ENCODE data around the gene ACAD9.
"Not testable (repeated sequence)": the region's sequence is repeated elsewhere in the genome, so short reads cannot be mapped to it uniquely, and the experiment has no call there.

Gene ACAD9

DNA sequence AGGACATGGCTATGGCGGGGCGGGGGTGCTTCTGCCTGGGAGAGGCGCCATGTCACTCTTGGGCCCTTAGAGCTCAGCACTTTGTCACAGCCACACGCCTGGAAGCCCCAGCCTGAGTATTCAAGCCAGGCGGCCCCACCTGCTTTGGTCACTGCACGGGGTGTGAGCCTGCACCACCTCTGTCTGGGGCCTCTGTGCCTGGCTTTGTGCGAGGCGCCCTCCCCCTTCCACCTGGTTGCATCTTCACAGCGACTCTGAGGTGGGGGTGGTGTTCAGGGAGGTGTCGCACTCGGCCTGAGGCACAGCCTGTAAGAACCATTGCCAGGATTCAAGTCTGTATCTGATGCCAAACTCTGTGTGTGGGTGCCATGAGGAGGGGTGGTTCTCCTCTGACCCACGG is 24.1 kb downstream of the ACAD9 start:
- no peak for DNase-seq

DNA sequence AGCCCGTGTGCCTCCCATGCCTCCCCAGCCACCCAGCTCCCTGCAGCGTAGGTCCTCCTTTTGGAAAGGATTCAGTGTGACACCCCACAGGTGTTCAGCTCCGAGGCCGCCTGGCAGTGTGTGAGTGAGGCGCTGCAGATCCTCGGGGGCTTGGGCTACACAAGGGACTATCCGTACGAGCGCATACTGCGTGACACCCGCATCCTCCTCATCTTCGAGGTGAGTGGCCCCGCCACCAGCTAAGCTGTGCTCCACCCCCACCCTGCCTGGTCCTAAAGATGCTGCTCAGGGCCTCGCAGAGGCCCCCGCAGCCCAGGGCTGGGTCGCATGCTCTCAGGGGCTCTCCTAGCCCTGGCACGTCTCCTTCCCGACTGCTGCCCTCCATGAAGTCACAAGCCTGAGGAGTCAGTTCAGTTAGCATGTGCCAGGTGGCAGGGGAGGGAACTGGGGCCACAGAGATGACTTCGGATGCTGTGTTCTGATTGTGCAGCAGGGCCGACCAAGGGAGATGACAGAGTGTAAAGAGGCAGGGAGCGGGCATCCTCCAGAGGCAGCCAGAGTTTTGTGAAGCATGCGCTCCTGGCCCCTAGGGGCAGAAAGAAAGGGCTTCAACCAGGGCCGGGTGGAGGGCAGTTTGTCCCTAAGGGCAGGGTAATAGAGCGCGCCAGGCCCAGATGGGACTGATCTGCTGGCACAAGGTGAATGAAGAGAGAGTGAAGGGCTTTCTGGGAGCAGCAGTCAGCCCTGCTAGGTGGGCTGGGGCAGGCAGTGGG is 26.8 kb downstream of the ACAD9 start:
- DNase-seq: no peak

DNA sequence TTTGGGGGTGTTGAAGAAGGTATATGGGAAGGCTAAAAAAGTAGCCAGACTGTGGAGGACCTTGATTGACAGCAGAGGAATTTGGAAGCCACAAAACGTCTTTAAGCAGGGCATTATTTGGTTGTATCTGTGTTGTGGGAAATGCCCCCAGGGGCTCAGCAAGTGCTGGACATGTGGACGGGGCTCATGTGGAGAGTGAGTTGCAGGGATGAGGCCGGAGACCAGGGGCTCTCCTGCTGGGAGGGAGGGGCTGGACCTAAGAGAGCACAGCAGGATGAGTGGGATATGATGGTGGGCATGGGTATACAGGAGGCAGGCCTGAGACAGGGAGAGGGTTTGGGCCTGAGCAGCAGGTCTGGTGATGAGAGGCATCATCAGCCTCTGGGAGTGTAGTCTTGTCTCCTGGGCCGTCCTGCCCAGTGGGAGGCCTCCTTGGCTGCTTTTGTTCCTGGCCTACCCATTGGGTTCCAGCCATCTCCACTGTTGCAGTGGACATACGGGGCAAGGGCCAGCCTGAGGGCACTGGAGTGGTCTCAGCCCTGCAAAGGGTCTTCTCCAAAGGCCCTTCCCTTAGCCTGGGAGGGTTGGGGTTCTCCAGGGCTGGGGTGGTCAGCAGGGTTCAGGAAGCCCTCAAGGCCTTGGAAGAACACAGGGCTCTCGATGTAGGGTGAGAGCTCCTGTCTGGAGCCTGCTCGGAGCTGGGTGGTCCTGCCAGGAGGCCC is 27.5 kb downstream of the ACAD9 start:
- DNase-seq: no peak

DNA sequence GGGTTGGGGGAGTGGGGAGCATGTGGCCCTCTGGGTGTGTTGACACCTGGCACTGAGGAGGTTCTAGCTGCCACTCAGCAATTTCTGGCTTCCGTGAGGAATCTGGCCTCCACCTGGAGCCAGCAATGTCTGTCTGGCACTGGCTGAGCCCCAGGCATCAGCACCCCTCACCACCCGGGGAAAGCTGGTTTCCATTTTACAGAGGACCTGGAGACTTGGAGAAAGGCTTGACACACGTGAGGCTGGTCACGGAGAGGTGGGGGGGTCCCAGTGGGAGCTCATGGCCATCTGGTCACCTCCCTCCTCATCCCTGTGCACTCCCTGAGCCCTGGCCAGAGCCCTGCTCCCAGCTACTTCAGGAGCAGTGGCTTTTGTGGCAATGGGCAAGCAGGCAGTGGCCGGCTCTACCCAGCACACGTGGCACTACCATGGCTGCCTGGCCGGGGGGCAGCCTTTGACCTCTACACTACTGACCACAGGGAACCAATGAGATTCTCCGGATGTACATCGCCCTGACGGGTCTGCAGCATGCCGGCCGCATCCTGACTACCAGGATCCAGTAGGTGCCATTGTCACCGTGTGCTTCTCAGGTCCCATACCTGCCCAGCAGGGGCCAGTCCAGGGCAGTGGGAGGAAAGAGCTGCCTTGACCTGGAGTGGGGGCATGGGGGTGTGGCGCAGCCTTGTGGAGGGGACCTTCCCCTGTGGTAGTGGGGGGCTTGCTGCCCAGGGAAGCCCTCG is 28.5 kb downstream of the ACAD9 start:
- no peak for DNase-seq

DNA sequence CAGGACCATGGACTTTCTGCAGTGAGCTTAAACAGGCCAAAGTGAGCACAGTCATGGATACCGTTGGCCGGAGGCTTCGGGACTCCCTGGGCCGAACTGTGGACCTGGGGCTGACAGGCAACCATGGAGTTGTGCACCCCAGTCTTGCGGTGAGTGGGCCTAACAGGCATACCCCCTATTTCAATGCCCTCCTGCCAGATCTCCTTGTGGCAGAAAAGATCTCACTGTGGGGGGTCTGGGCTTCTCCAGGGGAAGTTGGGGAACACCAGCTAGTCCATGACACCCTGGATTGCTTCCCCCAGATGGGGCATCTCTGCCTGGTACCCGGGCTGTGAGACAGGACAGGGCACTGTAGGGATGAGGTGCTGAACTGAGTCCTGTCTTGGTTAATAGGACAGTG is 29.5 kb downstream of the ACAD9 start:
- DNase-seq: no peak

DNA sequence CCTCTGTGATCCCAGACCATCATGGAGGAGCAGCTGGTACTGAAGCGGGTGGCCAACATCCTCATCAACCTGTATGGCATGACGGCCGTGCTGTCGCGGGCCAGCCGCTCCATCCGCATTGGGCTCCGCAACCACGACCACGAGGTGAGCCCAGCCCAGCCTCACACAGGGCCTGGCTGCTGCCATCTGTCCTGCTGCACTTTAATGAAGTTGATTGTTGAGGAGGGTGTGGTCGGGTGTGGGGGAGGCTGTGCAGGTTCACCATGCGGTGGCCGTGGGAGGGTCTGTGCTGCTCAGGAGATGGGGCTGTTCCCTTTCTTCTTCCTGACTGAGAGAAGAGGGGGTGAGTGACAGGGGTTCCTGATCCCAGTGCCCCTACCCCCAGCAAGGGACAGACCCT is 30.6 kb downstream of the ACAD9 start:
- no peak for DNase-seq

DNA sequence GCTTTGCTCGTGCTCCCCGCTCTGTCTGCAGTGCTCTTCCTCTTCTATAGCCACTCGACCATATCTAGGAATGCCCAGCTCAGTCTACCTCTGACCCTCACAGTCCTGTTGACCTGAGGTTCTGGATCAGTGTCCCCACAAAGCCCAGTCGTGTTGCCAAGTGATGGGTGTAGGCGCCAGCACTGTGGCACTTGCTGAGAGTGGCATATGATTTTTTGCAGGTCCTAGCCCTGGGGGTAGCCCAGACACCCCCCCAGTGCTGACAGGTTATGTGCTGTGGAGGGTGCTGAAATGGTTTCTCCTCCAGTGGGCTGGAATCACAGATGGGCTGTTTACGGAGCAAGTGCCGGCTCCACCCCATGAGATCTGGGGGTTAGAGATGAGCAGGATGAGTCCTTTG is 32.5 kb downstream of the ACAD9 start:
- DNase-seq: no peak

DNA sequence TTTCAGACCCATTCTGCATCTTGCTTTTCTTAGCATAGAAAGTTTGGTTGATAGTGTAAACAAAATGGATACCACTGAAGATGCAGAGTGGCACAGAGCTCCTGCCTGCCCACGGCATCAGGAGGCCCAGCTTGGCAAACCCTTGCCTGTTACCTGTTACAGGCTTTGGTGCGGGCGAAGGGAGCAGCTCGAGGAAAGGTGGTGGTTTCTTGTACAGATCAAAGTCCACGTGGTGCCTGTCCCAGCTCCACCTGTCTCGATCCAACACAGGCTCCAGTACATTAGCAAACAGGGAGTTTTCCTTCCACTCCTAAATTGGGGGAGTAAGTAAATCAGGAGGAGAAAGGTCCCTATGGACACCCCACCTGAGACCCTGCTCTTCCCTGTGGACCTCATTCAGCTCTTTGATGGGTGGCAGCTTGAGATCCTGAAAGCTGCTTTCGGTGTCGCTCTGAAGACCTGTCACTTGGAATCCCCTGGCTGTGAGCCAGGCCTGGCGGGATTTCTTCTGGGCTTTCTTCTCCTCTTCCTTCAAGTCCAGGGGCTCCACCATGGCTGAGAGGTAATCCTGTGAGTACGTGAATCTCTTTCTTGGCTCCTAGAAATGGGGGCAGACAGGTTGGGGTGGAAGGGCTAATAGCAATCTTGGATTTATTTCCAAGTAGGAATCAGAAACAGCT is 35.7 kb downstream of the ACAD9 start:
- no peak for DNase-seq

DNA sequence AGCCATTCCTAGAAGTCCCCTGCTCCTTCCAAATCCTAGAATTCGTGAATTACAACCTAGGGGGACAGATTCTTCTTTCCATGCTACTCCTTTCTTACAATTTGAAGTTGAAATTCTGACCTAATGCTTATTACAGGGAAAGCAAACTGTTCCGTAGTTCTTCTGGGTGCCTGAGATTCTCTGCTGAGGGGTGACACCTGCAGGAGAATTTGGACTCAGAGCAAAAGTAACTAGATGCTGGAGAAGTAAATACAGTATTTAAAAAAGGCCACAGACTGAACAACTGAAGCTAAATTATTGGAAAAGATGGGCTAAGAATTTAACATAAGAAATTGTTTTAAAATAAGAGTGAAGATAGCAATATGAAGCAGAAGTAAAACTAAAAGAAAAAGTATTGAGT is 37.9 kb downstream of the ACAD9 start:
- DNase-seq: no peak

DNA sequence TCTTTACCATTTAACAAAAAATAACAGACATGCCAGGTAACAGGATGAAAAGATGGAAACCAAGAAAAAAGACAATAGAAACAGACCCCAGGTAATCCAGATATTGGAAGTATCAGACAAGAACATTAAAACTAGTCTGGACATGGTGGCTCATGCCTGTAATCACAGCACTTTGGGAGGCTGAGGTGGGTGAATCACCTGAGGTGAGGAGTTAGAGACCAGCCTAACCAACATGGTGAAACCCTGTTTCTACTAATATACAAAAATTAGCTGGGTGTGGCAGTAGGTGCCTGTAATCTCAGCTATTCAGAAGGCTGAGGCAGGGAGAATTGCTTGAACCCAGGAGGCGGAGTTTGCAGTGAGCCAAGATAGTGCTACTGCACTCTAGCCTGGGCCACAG is 40.6 kb downstream of the ACAD9 start:
- no peak for DNase-seq

DNA sequence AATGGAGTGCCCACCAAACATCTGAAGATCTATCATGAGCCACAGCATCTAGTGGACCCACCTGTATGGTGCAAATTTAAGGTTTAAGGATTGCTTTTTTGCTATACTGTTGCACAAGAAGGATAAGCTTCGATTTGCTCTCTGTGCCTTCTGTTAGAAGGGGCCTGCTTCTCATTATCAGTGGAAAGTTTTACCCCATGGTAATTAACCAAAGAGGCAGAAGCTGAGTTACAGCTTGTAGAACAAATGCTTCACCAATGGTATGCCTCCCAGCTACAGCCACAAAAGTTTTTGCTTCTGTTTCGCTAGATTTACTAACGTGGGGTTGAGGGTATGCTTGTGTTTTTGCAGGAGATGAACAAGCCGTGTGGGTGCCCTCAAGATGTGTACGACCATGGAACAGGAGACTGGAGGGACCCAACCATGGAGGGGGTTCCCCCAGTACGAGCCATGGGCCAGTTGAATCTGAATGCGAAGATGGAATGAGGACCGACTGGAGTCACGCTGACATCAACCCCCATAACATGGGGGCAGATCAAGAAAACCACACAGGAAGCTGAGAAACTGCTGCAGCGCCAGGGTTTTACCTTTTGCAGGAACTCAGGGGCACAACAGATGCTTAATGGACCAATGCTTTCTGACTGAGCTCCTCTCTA is 43.5 kb downstream of the ACAD9 start:
- DNase-seq: no peak

DNA sequence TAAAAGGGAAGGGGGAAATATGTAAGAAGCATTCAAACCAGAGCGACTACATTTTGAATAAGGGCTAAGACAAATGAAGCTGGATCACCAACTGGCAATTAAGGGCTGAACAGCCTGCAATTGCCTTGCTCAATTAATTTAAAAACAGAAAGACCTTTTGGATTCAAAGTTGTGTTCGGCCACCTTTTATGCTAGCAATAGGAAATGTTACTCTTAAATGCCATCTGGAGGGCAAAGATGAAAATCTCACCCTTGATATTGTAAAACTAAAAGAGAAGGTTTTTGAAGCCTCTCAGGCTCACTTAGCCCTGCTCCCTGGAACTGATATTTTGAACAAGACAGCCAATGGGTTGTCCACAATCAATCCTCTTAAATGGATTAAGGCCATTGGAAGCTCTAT is 44.2 kb downstream of the ACAD9 start:
- no peak for DNase-seq

DNA sequence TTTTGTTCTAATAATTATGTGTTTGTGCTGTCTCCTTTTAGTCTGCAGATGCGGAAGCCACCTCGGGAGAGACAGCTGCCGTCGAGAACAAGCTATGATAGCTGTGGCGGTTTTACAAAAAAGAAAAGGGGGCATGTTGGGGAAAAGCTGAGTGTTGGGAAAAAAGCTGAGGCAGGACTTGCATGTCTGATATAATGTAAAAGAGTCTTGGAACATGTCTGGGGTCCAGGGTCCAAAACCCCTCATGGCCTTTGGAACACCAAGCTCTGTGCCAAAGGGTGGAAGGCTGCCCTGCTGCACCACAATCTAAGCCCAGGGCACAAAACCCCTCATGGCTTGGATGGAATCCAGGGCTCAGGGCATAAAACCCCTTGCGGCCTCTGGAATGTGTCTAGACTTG is 44.6 kb downstream of the ACAD9 start:
- not testable (repeated sequence) for DNase-seq

DNA sequence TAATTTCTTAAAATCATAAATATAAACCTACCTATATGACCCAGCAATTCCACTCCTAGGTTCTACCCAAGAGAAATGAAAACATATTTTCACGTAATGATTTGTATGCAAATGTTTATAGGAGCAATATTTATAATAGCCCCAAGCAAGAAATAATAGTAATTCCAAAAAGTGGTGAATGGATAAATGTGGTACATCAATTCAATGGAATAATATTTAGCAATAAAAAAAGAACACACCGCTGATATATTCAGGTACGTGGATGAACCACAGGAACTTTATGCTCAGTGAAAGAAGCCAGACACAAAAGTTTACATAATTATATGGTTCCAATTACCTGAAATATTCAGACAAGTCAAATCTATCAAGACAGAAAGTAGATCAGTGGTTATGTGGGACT is 49.9 kb downstream of the ACAD9 start:
- DNase-seq: no peak

DNA sequence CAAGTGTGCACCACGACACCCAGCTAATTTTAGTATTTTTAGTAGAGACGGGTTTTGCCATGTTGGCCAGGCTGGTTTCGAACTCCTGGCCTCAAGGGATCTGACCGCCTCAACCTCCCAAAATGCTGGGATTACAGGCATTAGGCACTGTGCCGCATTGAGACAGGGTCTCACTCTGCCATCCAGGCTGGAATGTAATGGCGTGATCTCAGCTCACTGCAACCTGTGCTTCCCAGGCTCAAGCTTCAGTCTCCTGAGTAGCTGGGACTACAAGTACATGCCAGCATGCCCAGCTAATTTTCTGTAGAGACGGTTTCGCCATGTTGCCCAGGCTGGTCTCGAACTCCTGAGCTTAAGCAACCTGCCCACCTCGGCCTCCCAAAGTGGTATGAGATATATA is 51.6 kb downstream of the ACAD9 start:
- DNase-seq: no peak

DNA sequence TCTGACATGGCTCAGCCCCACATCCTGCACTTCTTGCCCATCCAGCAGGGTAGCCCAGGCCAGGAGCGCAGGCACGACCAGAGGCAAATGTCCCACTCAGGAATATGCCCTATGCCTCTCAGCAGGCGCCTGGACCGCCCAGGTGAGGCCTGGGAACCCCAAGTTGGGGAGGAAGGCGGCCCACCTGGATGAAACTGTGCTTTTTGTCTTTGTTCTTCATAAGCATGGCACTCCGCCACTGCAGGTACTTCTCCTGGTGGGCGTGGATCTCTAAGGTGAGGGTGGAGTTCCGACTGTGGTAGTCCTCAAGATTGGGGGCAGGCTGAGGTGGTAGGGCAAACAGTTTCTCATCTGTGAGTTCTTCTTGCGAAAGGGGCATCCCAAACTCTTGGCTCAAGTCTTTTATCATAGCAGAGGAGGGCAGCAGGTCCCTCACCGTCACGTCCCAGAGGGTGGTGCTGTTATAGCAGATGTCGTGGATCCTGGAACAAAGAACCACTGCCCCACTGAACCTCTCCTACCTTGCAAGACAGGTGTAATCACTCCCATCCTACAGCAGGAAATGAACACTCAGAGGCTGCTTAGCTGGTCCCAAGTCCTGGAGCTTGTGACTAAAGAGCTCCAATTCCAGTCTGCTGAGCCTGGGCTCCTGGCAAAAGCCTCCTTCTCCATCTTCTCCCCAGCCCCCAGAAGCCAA is 53.2 kb downstream of the ACAD9 start:
- no peak for DNase-seq

DNA sequence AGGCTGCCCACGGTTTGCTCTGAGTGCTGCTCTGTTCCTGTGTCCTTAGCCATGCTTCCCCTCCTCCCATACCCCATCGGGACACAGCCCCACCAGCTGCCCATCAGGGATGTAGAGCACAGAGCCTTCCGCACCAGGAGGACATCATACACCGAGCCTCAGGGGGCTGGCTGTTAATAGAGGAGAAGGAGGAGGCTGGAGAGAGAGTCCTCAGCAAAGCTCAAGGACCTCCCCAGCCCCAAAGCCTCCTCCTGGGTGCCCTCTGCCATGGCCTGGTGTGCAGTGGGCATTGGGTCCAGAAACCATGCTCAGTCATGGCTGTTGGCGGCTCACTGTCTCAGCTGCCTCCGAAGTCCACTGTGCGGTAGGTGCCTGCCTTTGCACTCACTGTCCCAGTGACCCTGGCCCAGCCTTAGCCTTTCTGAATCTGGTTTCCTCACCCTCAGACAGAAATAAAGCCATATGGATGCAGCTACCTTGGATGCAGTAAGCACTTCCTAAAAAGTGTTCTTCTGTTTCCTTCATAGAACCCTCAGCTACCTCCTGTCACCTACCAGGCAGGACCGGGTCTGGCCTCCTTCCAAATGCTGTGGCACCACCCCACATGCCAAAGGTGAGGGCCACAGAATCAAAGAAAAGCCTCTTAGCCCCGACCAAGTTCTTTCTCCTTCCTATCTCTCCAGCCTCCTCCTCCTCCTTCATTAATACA is 53.9 kb downstream of the ACAD9 start:
- DNase-seq: no peak

DNA sequence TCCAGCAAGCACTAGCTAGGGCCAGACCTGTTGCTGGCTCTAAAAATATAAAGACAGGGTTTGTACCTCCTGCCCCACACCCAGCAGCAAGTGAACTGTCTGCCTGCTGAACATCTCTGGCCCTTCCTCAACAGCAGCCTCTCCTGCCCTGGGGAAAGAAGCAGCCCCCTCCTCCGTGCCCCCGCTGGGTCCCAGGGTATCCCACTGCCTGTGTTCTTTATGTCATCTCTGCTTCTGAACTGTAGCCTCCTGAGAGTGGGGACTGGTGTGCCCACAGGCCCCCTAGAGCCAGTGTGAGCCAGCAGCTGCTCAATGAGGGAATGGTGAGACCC is 54.5 kb downstream of the ACAD9 start:
- no peak for DNase-seq

DNA sequence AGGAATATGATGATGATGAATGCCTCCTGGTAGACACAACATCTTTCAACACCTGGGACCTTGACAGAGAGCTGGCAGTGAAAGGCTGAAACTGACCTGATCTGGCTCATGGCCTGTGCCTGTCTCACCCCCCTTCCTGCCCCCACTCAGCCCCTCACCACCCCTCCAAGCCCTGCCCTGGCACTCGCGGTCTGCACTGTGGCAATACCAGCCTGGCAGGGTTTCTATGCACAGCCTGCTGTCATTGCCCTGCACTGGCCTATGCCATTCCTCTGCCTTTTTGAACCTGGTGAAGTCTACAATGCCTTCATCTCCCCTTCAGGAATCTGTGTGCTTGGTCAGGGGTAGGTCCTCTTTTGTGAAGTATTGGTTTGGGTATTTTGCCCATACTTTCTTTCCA is 56.5 kb downstream of the ACAD9 start:
- DNase-seq: no peak

DNA sequence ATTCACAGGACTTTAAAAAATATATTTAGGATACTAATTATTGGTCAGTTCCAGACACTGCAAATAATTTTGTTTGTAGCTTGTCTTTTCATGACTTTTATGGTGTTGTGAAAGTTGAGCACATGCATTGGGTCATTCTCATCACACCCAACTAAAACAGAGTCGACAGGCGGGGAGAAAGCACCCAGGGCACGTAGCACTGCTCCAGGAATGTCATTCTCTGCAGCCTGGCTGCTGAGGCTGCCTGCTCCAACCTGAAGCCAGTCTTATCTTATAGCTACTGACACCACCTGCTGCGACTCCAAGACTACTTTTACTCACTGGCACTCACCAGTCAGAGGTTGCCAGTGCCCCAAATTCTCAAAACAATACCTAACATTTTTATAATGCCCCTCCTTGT is 56.9 kb downstream of the ACAD9 start:
- no peak for DNase-seq

DNA sequence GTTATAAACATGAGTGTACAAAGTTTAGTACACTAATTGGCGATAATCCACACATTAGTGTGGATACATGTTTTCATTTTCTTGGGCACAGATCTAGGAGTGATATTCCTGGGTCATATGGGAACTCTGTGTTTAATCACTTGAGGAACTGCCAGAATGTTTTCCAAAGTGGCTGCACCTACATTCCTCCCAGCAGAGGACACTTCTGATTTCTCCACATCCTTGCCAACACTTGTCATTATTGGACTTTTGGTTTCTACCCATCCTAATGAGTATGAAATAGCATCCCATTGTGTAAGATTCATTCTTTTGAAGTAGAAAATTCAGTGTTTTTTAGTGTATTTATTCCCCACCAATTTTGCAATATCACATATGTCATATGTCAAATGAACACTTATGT is 60.8 kb downstream of the ACAD9 start:
- DNase-seq: no peak

Measured in NCI-H446 treated with DMSO at 0.1 percent for 48 hours (cell line).